Immature natural killer cell (primary cell): ENCODE measurements around the gene MAPKAPK2. TPM values are rescaled to one million over a fixed set of nuclear protein-coding genes. Genes with fewer than 3 reads are reported as not detected.

ENCODE experiments used
- DNase-seq, 3 donors: peaks; one replicate each; pipeline ENCODE4 v3.0.0; 2022; ENCODE audit warnings: mixed read lengths in 1 of 3
- H3K27ac Mint-ChIP-seq, 6 donors: one replicate each; pipeline ENCODE4 v1.8.0; 2020; ENCODE audit warnings: mixed read lengths in 6 of 6, mild to moderate bottlenecking in 5 of 6, inconsistent platforms in 4 of 6, moderate library complexity in 3 of 6
- H3K27me3 Mint-ChIP-seq, 3 donors: one replicate each; pipeline ENCODE4 v1.8.0; 2020 to 2021; ENCODE audit warnings: low read depth in 3 of 3, mild to moderate bottlenecking in 3 of 3, mixed read lengths in 3 of 3, moderate library complexity in 3 of 3, inconsistent platforms in 1 of 3
- H3K36me3 Mint-ChIP-seq, 3 donors: one replicate each; pipeline ENCODE4 v1.8.0; 2020; ENCODE audit warnings: mixed read lengths in 3 of 3, inconsistent platforms in 2 of 3, mild to moderate bottlenecking in 2 of 3
- H3K4me1 Mint-ChIP-seq, 2 donors: one replicate each; pipeline ENCODE4 v1.8.0; 2020; ENCODE audit warnings: inconsistent platforms in 2 of 2, mild to moderate bottlenecking in 2 of 2, mixed read lengths in 2 of 2, moderate library complexity in 1 of 2
- H3K4me3 Mint-ChIP-seq, 5 donors: one replicate each; pipeline ENCODE4 v1.8.0; 2020; ENCODE audit warnings: mild to moderate bottlenecking in 5 of 5, mixed read lengths in 5 of 5, inconsistent platforms in 3 of 5, moderate library complexity in 3 of 5
- H3K9me3 Mint-ChIP-seq, 6 donors: one replicate each; pipeline ENCODE4 v1.8.0; 2020; ENCODE audit warnings: mild to moderate bottlenecking in 6 of 6, mixed read lengths in 6 of 6, inconsistent platforms in 4 of 6, moderate library complexity in 3 of 6
- polyA plus RNA-seq, 3 donors: library from polyadenylated mRNA; unstranded; fragments of 300-500 nt; fragmentation: Illumina TruSeq; gene quantifications; one replicate each; pipeline ENCODE4 v1.2.3, GENCODE V29; 2021

The MAPKAPK2 gene
- polyA plus RNA-seq, 3 donors from 2014 or later, result 3.5 to 7.2 (median 4.1) TPM

DNA sequence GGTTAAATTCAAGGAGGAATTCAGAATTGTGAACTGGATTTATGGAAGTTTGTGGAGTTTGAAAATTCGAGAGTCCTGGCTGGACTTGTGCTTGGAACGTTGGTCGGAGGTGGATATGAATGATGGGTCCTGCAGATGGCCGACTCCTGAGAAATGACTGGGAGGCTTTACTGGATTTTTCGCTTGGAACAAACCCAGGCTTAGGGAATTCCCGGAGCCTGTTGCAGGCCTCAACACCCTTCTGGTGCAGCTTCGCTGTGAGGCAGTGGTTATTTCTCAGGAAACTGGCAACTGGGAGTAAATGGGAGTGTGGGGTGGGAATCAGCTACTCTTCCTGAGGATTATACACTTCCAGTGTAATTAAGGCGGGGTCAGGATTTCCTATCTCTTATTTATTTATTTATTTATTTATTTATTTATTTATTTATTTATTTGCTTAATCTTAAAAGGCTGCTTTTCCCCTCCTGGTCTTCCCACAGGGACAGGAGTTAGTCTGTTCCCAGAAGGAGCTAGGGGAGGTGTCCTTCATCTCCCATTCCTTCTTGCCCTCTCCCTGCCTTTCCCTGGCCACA lies 21.1 kb downstream of the MAPKAPK2 start:
- H3K9me3 Mint-ChIP-seq, result no peaks in the 10 kb centered on the region
- H3K4me3 Mint-ChIP-seq, result peak overlapping the region in 2 of 5 donors; percentile 11 to 26
- no peaks in the 10 kb centered on the region for H3K36me3 Mint-ChIP-seq
- H3K27ac Mint-ChIP-seq, result peak overlapping the region in 3 of 6 donors; percentile 45 to 88 (median 65)
- peaks cover 0 to 13% (median 11%) of the 10 kb centered on the region in 3 donors for H3K27me3 Mint-ChIP-seq
- H3K4me1 Mint-ChIP-seq, result peaks cover 90 to 94% of the 10 kb centered on the region in 2 donors
- no peak for DNase-seq

- DNase-seq, result no peak
- Mint-ChIP-seq H3K36me3 (no peaks in the 10 kb centered on the region), H3K27ac (no peak overlapping the region), H3K4me1 (peaks cover 89 to 90% of the 10 kb centered on the region in 2 donors), H3K9me3 (no peaks in the 10 kb centered on the region), H3K27me3 (peaks cover 0 to 13% (median 11%) of the 10 kb centered on the region in 3 donors), H3K4me3 (peak overlapping the region in 1 of 5 donors; percentile 17)
Measured at GRCh38 chr1:206706298-206706791, 21.6 kb downstream of the MAPKAPK2 start.

- peaks cover 0 to 13% (median 11%) of the 10 kb centered on the region in 3 donors for H3K27me3 Mint-ChIP-seq
- H3K9me3 Mint-ChIP-seq, result no peaks in the 10 kb centered on the region
- no peak for DNase-seq
Measured at GRCh38 chr1:206706806-206707366, 22.2 kb downstream of the MAPKAPK2 start.

GRCh38 chr1:206708058-206708457 lies 23.4 kb downstream of the MAPKAPK2 start:
- peak overlapping the region; percentile 24 to 88 (median 44) for H3K27ac Mint-ChIP-seq
- no peaks in the 10 kb centered on the region for H3K9me3 Mint-ChIP-seq
- H3K4me3 Mint-ChIP-seq, result peak overlapping the region; percentile 15 to 67 (median 44)
- peaks cover 0 to 14% (median 6%) of the 10 kb centered on the region in 3 donors for H3K27me3 Mint-ChIP-seq
- H3K36me3 Mint-ChIP-seq, result no peaks in the 10 kb centered on the region
- DNase-seq, result no peak
- peaks cover 91 to 92% of the 10 kb centered on the region in 2 donors for H3K4me1 Mint-ChIP-seq

More at GRCh38 chr1:206706806-206707366, 22.2 kb downstream of the MAPKAPK2 start:
- peaks cover 90 to 92% of the 10 kb centered on the region in 2 donors for H3K4me1 Mint-ChIP-seq
- H3K27ac Mint-ChIP-seq, result peak overlapping the region in 4 of 6 donors; percentile 6 to 57 (median 26)
- no peaks in the 10 kb centered on the region for H3K36me3 Mint-ChIP-seq
- peak overlapping the region; percentile 1 to 54 (median 3) for H3K4me3 Mint-ChIP-seq

DNA sequence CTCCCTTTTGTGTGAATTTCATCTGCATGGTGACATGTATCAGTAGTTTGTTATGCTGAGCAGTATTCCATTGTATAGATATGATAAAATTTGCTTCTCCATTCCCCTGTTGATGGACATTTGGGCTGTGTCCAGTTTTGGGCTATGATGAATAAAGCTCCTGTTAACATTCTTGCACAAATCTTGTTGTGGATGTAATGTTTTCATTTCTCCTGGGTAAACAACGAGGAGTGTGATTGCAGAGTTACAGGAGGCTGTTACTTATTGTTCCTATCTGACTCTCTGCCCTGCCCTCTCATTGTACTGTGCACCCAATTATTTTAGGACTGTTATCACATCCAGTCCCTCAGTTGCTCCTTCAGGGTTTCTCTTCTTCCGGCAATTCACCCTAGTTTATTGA lies 24.2 kb downstream of the MAPKAPK2 start:
- H3K27ac Mint-ChIP-seq, result peak overlapping the region in 5 of 6 donors; percentile 2 to 65 (median 25)
- H3K9me3 Mint-ChIP-seq, result no peaks in the 10 kb centered on the region
- DNase-seq, result no peak
- H3K36me3 Mint-ChIP-seq, result no peaks in the 10 kb centered on the region
- H3K27me3 Mint-ChIP-seq, result peaks cover 4 to 13% (median 5%) of the 10 kb centered on the region in 3 donors
- H3K4me3 Mint-ChIP-seq, result peak overlapping the region in 3 of 5 donors; percentile 4 to 60 (median 30)
- peaks cover 91 to 92% of the 10 kb centered on the region in 2 donors for H3K4me1 Mint-ChIP-seq

- Mint-ChIP-seq H3K9me3 (no peaks in the 10 kb centered on the region), H3K27me3 (peaks cover 5 to 13% (median 5%) of the 10 kb centered on the region in 3 donors), H3K4me3 (peak overlapping the region in 2 of 5 donors; percentile 4 to 33), H3K4me1 (peaks cover 91 to 92% of the 10 kb centered on the region in 2 donors), H3K36me3 (no peaks in the 10 kb centered on the region), H3K27ac (peak overlapping the region; percentile 2 to 65 (median 6))
- DNase-seq, result no peak
Measured at GRCh38 chr1:206709322-206709721, 24.6 kb downstream of the MAPKAPK2 start.

DNA sequence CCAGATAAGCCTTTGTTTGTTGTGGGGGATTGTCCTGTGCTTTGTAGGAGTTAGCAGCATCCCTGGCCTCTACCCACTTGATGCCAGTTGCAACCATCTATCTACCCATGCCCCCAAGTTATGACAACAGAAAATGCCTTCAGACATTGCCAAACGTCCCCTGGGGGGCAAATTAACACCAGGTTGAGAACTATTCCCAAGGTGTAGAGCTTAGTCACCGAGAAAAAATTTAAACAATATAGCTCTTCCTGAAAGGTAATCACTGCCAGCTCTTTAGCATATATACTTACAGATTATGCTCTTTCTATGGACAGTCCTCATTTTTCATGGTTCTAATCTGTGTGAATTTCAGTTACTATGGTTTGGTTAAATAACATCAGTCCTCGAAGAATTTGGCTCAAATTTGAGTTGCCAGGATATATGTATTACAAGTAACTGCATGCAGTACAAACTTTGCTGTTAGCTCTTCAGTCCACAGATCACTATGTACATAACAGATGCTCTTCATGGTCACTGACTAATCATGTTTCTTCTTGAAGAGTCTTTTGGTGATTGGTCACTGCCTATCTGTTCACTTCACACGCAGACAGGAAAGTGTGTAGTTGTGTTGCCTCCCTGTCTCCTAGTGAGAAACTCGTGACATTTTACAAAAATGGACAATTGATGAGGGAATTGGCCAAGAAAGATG lies 25.2 kb downstream of the MAPKAPK2 start:
- H3K27me3 Mint-ChIP-seq, result peaks cover 11 to 16% (median 11%) of the 10 kb centered on the region in 3 donors
- H3K27ac Mint-ChIP-seq, result peak overlapping the region; percentile 32 to 59 (median 40)
- no peak for DNase-seq
- H3K4me3 Mint-ChIP-seq, result no peak overlapping the region
- H3K9me3 Mint-ChIP-seq, result no peaks in the 10 kb centered on the region
- H3K4me1 Mint-ChIP-seq, result peaks cover 91 to 92% of the 10 kb centered on the region in 2 donors
- no peaks in the 10 kb centered on the region for H3K36me3 Mint-ChIP-seq

GRCh38 chr1:206710460-206710823 lies 25.7 kb downstream of the MAPKAPK2 start:
- H3K4me3 Mint-ChIP-seq, result peak overlapping the region in 1 of 5 donors; percentile 17
- H3K9me3 Mint-ChIP-seq, result no peaks in the 10 kb centered on the region
- peaks cover 10 to 13% (median 11%) of the 10 kb centered on the region in 3 donors for H3K27me3 Mint-ChIP-seq
- peaks cover 91 to 92% of the 10 kb centered on the region in 2 donors for H3K4me1 Mint-ChIP-seq
- H3K36me3 Mint-ChIP-seq, result no peaks in the 10 kb centered on the region
- peak overlapping the region; percentile 32 to 61 (median 40) for H3K27ac Mint-ChIP-seq
- DNase-seq, result no peak

GRCh38 chr1:206713070-206713469 lies 28.4 kb downstream of the MAPKAPK2 start:
- H3K36me3 Mint-ChIP-seq, result no peaks in the 10 kb centered on the region
- DNase-seq, result peak; percentile 70 to 74 (median 73)
- H3K27me3 Mint-ChIP-seq, result peaks cover 16 to 18% (median 18%) of the 10 kb centered on the region in 3 donors
- peaks cover 94 to 95% of the 10 kb centered on the region in 2 donors for H3K4me1 Mint-ChIP-seq
- peak overlapping the region; percentile 85 to 98 (median 95) for H3K27ac Mint-ChIP-seq
- peak overlapping the region; percentile 64 to 88 (median 72) for H3K4me3 Mint-ChIP-seq
- no peaks in the 10 kb centered on the region for H3K9me3 Mint-ChIP-seq

DNA sequence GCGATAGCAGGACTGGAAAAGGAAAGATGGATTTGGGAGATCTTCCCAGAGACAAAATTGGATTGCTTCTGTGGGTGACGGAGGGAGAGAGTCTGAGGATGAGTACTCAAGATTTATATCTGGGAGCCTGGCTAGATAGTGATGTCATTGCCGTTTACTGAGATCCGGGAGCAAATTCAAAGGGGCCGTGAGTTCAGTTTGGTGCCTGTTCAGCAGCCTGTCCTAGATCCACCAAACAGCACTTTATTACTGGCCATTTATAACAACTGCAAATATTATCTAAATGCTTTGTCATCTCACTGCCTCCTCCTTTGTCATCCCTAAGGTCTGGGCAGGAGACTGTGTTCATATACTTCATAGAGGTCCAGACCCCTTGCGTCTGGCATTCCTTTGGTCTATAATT lies 29.2 kb downstream of the MAPKAPK2 start:
- Mint-ChIP-seq H3K27ac (peak overlapping the region; percentile 85 to 98 (median 95)), H3K36me3 (no peaks in the 10 kb centered on the region), H3K27me3 (peaks cover 16 to 18% (median 18%) of the 10 kb centered on the region in 3 donors), H3K4me1 (peaks cover 91 to 94% of the 10 kb centered on the region in 2 donors), H3K4me3 (peak overlapping the region; percentile 64 to 88 (median 72)), H3K9me3 (no peaks in the 10 kb centered on the region)
- no peak for DNase-seq

- Mint-ChIP-seq H3K27ac (peak overlapping the region; percentile 85 to 98 (median 96)), H3K27me3 (peaks cover 16 to 18% (median 18%) of the 10 kb centered on the region in 3 donors), H3K4me3 (peak overlapping the region; percentile 64 to 88 (median 72)), H3K9me3 (no peaks in the 10 kb centered on the region), H3K36me3 (no peaks in the 10 kb centered on the region), H3K4me1 (peaks cover 91 to 94% of the 10 kb centered on the region in 2 donors)
- peak; percentile 63 to 68 (median 65) for DNase-seq
Measured at GRCh38 chr1:206714331-206715058, 29.8 kb downstream of the MAPKAPK2 start.

DNA sequence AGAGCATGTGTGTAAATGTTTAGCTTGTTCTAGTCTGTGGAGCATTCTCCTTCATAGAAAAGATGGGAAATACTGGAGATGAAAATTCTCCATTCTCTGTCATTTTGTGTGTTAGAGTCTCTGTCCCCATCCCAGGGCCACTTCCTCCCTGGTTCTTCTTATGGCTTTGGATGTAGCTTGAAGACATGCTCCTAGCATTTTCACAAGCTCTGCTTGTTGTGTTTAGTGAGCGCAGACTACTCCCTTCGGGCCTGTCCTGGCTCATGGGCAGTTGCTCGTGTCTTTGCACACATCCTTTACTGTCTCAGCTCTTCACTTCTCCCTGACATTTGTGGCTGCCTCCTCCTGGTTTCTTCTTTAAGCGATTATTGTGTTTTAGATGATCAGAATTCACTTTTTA lies 30.4 kb downstream of the MAPKAPK2 start:
- peak overlapping the region; percentile 64 to 88 (median 72) for H3K4me3 Mint-ChIP-seq

DNA sequence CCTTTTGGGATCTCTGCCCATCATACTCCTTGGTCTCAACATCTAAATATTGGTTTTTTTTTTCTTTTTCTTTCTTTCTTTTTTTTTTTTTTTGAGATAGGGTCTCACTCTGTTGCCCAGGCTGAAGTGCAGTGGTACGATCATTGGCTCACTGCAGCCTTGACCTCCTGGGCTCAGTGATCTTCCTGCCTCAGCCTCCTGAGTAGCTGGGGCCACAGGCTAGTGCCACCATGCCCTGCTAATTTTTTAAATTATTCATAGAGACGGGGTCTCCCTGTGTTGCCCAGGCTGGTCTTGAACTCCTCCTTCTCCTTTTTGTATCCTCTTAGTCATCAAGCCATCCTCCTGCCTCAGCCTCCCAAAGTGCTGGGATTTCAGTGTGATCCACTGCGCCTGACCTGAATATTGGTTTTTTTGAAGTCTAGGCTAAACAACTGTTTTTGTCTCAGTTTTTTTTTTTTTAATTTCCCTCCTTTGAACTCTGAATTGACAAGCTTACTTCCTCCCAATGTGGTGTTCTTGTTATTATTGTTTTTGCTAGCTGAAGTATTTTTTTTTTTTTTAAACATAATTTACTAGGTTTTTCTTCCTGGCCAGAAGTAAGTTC lies 30.9 kb downstream of the MAPKAPK2 start:
- H3K4me1 Mint-ChIP-seq, result peaks cover 85 to 91% of the 10 kb centered on the region in 2 donors
- H3K27ac Mint-ChIP-seq, result peak overlapping the region; percentile 85 to 98 (median 96)
- no peaks in the 10 kb centered on the region for H3K36me3 Mint-ChIP-seq
- peaks cover 16 to 18% (median 18%) of the 10 kb centered on the region in 3 donors for H3K27me3 Mint-ChIP-seq
- H3K9me3 Mint-ChIP-seq, result no peaks in the 10 kb centered on the region
- DNase-seq, result peak; percentile 40 to 54 (median 49)
- peak overlapping the region; percentile 64 to 88 (median 72) for H3K4me3 Mint-ChIP-seq

More for the DNA sequence above, 30.4 kb downstream of the MAPKAPK2 start:
- Mint-ChIP-seq H3K36me3 (no peaks in the 10 kb centered on the region), H3K9me3 (no peaks in the 10 kb centered on the region), H3K4me1 (peaks cover 91 to 94% of the 10 kb centered on the region in 2 donors), H3K27ac (peak overlapping the region; percentile 85 to 98 (median 96)), H3K27me3 (peaks cover 16 to 18% (median 18%) of the 10 kb centered on the region in 3 donors)
- no peak for DNase-seq
